ENCODE results near the gene B3GNT8. TPM values are rescaled to one million over a fixed set of nuclear protein-coding genes. Genes with fewer than 3 reads are reported as not detected.

Gene B3GNT8
- total RNA-seq, 1 donor from 2014 or later = 0.35 TPM

DNA sequence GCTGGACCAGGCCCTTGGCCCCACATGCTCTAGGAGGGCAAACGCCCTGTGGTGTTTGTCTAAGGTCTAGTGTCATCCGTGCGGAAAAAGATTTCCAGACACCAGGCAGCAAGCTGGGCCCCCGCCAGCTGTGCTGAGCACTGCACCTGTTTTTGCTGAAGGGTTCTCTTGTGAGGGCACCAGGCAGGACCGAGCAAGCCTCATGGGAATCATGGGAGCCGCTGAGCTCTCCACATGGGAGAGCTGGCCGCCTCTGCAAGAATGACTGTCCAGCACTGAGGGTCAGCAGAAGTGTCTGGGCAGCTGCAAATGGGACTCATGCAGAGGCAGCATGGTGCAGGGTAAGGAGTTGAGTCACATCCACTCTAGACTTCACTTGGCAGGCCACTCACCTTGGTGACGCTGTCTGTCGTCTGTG is 12.0 kb downstream of the B3GNT8 start:
- no peak overlapping the region for H3K27ac Mint-ChIP-seq (ENCODE audit: unreplicated experiment)
- no peaks in the 10 kb centered on the region for H3K9me3 Mint-ChIP-seq (ENCODE audit: unreplicated experiment)
- DNase-seq (ENCODE audit: extremely low spot score, unreplicated experiment) = no peak
- no peaks in the 10 kb centered on the region for H3K27me3 Mint-ChIP-seq (ENCODE audit: unreplicated experiment)
- TF ChIP-seq, protein P1, sequence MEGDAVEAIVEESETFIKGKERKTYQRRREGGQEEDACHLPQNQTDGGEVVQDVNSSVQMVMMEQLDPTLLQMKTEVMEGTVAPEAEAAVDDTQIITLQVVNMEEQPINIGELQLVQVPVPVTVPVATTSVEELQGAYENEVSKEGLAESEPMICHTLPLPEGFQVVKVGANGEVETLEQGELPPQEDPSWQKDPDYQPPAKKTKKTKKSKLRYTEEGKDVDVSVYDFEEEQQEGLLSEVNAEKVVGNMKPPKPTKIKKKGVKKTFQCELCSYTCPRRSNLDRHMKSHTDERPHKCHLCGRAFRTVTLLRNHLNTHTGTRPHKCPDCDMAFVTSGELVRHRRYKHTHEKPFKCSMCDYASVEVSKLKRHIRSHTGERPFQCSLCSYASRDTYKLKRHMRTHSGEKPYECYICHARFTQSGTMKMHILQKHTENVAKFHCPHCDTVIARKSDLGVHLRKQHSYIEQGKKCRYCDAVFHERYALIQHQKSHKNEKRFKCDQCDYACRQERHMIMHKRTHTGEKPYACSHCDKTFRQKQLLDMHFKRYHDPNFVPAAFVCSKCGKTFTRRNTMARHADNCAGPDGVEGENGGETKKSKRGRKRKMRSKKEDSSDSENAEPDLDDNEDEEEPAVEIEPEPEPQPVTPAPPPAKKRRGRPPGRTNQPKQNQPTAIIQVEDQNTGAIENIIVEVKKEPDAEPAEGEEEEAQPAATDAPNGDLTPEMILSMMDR (IDR thresholded peaks at IDR 0.05) = no peak
- peaks cover 16% of the 10 kb centered on the region for H3K36me3 Mint-ChIP-seq (ENCODE audit: unreplicated experiment)
- no peak overlapping the region for H3K4me3 Mint-ChIP-seq (ENCODE audit: unreplicated experiment)
- H3K4me1 Mint-ChIP-seq (ENCODE audit: unreplicated experiment) = no peaks in the 10 kb centered on the region

DNA sequence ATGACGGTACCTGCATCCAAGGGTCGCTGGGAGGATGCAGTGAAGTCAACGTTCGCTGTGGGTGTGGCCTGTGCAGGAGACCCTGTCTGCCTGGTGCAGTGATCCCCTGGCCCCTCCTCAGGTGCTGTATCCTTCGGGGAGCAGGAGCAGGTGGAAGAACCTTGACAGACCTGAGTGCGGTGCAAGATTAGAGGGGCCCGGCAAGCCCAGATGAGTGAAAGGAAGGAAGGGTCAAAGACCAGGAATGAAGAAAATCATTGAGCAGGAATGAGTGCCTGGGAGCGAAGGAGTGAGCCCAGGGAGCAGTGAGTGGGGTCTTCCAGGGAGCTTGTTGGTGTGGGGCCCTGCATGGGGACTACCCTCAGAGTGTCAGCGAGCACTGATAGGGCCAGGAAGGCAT is 12.7 kb downstream of the B3GNT8 start:
- H3K4me3 Mint-ChIP-seq (ENCODE audit: unreplicated experiment) = no peak overlapping the region
- H3K4me1 Mint-ChIP-seq (ENCODE audit: unreplicated experiment) = peaks cover under 1% of the 10 kb centered on the region
- no peak overlapping the region for H3K27ac Mint-ChIP-seq (ENCODE audit: unreplicated experiment)
- TF ChIP-seq, protein P1 (IDR thresholded peaks at IDR 0.05) = no peak
- H3K27me3 Mint-ChIP-seq (ENCODE audit: unreplicated experiment) = no peaks in the 10 kb centered on the region
- no peak for DNase-seq (ENCODE audit: extremely low spot score, unreplicated experiment)
- H3K9me3 Mint-ChIP-seq (ENCODE audit: unreplicated experiment) = no peaks in the 10 kb centered on the region
- peaks cover 16% of the 10 kb centered on the region for H3K36me3 Mint-ChIP-seq (ENCODE audit: unreplicated experiment)

DNA sequence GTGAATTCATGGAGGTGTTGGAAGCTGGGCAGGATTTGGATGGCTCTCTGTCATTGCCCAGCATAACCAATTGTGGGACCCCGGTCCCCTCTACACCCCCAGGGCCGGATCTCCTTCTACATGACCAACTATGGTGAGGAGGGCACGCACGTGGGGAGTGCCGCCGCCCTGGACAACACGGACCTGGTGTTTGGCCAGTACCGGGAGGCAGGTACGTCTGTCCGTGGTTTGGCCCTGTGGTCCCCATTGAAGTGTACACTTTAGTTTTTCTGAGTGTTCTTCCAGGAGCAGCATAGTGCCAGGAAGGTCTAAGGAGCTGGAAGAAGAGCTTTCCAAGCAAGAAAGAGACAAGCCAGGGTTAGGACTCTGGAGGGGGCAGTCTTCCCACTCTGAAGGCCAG is 13.2 kb downstream of the B3GNT8 start:
- H3K4me3 Mint-ChIP-seq (ENCODE audit: unreplicated experiment) = no peak overlapping the region
- H3K27me3 Mint-ChIP-seq (ENCODE audit: unreplicated experiment) = no peaks in the 10 kb centered on the region
- H3K27ac Mint-ChIP-seq (ENCODE audit: unreplicated experiment) = no peak overlapping the region
- no peak for DNase-seq (ENCODE audit: extremely low spot score, unreplicated experiment)
- peaks cover 12% of the 10 kb centered on the region for H3K36me3 Mint-ChIP-seq (ENCODE audit: unreplicated experiment)
- TF ChIP-seq, protein P1 (IDR thresholded peaks at IDR 0.05) = no peak
- H3K9me3 Mint-ChIP-seq (ENCODE audit: unreplicated experiment) = no peaks in the 10 kb centered on the region
- peaks cover 5% of the 10 kb centered on the region for H3K4me1 Mint-ChIP-seq (ENCODE audit: unreplicated experiment)

DNA sequence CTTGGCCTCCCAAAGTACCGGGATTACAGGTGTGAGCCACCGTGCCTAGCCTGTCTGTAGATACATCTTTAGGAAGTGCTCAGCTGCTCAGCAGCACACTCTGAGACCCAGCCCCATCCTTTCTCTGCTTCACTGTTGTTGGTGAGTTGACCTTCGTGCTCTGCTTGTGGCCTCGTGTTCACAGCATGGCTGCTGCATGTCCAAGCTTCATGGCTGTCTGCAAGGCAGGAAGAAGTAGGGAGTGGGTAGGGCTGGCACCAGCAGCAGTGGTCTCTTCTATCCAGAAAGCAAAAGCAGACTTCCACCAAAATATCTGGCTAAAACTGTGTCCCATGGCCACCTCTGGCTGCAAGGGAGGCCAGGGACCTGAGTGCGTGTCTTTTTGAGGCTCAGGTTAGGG is 14.2 kb downstream of the B3GNT8 start:
- H3K4me3 Mint-ChIP-seq (ENCODE audit: unreplicated experiment) = no peak overlapping the region
- H3K9me3 Mint-ChIP-seq (ENCODE audit: unreplicated experiment) = no peaks in the 10 kb centered on the region
- TF ChIP-seq, protein P1 (IDR thresholded peaks at IDR 0.05) = no peak
- DNase-seq (ENCODE audit: extremely low spot score, unreplicated experiment) = no peak
- H3K27me3 Mint-ChIP-seq (ENCODE audit: unreplicated experiment) = no peaks in the 10 kb centered on the region
- H3K27ac Mint-ChIP-seq (ENCODE audit: unreplicated experiment) = no peak overlapping the region
- H3K36me3 Mint-ChIP-seq (ENCODE audit: unreplicated experiment) = peaks cover 9% of the 10 kb centered on the region
- H3K4me1 Mint-ChIP-seq (ENCODE audit: unreplicated experiment) = peaks cover 5% of the 10 kb centered on the region

DNA sequence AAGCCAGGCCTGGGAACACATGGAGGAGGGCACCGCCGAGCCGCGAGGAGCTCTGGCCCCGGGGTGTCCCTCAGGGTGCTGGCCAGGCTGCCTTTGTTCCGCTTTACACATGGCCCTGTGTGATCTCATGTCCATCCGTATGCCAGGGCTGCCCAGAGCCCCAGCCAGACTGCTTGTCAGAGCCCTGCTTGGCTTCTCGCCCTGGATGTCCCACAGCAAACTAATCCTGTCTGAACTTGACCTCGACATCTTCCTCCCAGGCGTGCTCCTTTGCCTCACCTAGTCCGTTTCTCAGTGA is 15.3 kb downstream of the B3GNT8 start:
- H3K4me1 Mint-ChIP-seq (ENCODE audit: unreplicated experiment) = peaks cover 5% of the 10 kb centered on the region
- TF ChIP-seq, protein P1 (IDR thresholded peaks at IDR 0.05) = no peak
- H3K9me3 Mint-ChIP-seq (ENCODE audit: unreplicated experiment) = no peaks in the 10 kb centered on the region
- no peak overlapping the region for H3K27ac Mint-ChIP-seq (ENCODE audit: unreplicated experiment)
- H3K27me3 Mint-ChIP-seq (ENCODE audit: unreplicated experiment) = no peaks in the 10 kb centered on the region
- DNase-seq (ENCODE audit: extremely low spot score, unreplicated experiment) = no peak
- H3K4me3 Mint-ChIP-seq (ENCODE audit: unreplicated experiment) = no peak overlapping the region
- peaks cover 7% of the 10 kb centered on the region for H3K36me3 Mint-ChIP-seq (ENCODE audit: unreplicated experiment)

Data from osteocyte (in vitro differentiated cells).